ENCODE data around the gene HNRNPA3.
A peak's percentile ranks its signal among the peaks of the same experiment; 100 is the strongest.
"Not testable (repeated sequence)": the region's sequence is repeated elsewhere in the genome, so short reads cannot be mapped to it uniquely, and the experiment has no call there.

The HNRNPA3 gene

DNA sequence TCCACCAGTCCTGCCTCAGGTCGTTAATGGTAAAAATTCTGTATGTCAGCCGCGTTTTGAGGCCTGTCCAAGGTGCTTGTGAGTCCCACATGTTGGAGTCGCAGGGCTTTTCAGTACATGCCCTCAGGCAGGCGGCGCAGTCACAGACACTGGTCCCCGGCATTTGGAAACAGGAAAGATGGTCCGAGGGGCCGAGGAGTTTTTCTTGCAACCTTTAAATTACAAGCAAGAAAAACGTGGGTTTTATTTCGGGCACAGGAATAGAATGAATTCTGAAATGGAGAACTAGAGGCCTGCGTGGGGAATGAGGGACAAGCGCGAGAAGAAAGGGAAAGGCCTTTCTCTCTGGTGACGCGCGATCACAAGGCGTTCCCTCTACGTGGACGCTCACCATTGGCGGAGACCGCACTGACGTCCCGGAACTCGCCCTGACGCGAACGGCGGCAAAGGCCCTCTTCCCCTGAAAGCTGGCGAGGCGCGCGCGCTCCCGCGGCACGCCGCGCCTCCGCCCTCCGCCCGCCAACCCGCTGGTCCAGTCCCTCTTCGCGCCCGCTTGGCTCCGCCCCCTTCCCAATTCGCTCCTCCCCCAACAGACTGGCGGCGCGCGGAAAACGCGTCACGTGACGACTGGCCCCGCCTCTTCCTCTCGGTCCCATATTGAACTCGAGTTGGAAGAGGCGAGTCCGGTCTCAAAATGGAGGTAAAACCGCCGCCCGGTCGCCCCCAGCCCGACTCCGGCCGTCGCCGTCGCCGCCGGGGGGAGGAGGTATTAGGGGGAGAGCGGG lies at the start of gene HNRNPA3:
Gene HNRNPA3 (plus strand): TSS at position 689 of the 785 bp plus-strand sequence. CDS start 6 bp downstream, at position 695.
- FAIRE-seq (peak; percentile 98), DNase-seq (ENCODE audit: insufficient read length, low spot score) (peak; percentile 90)
- peak; percentile 53 for TF ChIP-seq POLR2A (IDR thresholded peaks at IDR 0.05; ENCODE audit: low read depth, low read length)

GRCh38 chr2:177164131-177164530 lies 48.5 kb upstream of the HNRNPA3 start:
- no peak for TF ChIP-seq POLR2A (IDR thresholded peaks at IDR 0.05; ENCODE audit: low read depth, low read length)
- DNase-seq (ENCODE audit: insufficient read length, low spot score) (no peak), FAIRE-seq (no peak)

GRCh38 chr2:177164584-177165052 lies 48.0 kb upstream of the HNRNPA3 start:
- no peak for TF ChIP-seq POLR2A (IDR thresholded peaks at IDR 0.05; ENCODE audit: low read depth, low read length)
- DNase-seq (ENCODE audit: insufficient read length, low spot score): no peak
- peak; percentile 95 for FAIRE-seq

- DNase-seq (ENCODE audit: insufficient read length, low spot score): no peak
- FAIRE-seq: peak; percentile 81
- TF ChIP-seq POLR2A (IDR thresholded peaks at IDR 0.05; ENCODE audit: low read depth, low read length): no peak
Observed at GRCh38 chr2:177165061-177165583, 47.5 kb upstream of the HNRNPA3 start.

- no peak for TF ChIP-seq POLR2A (IDR thresholded peaks at IDR 0.05; ENCODE audit: low read depth, low read length)
- FAIRE-seq (peak; percentile 45), DNase-seq (ENCODE audit: insufficient read length, low spot score) (no peak)
Observed at GRCh38 chr2:177165721-177166711, 46.6 kb upstream of the HNRNPA3 start.

DNA sequence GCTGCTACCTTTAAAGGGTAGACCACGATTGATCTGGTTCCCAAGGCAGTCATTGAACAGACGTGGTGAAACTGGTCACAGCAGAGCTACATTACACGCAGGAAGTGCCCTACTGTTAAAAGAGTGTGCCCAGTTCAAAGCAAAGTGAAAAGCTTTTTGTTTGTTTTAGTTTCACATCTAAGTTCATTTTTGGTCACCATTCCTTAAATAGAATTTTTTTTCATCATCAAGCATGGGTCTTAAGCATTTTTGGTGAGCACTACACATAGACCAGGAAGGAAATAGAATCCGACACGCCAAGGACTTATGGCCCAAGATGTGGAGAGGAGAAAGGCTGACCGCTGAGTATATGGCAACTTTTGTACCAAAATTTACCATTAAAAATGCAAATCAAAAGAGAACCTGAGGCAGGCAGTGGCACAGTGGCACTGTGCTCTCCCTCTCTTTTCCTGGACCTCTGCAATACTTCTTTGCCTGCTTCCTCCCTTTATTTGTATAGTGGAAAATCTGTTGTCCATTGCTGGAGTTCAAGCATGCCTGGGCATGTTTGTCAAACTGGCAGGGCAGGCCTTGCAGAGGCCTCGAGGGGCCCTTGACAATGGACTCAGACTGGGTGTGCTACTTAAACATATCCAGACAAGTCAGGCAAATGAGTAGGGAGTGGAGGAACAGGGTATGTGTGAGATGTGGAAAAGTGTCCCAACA lies 42.6 kb upstream of the HNRNPA3 start:
- FAIRE-seq: no peak
- no peak for DNase-seq (ENCODE audit: insufficient read length, low spot score)
- TF ChIP-seq POLR2A (IDR thresholded peaks at IDR 0.05; ENCODE audit: low read depth, low read length): no peak

GRCh38 chr2:177171418-177171865 lies 41.2 kb upstream of the HNRNPA3 start:
- DNase-seq (ENCODE audit: insufficient read length, low spot score) (no peak), FAIRE-seq (peak; percentile 15)
- no peak for TF ChIP-seq POLR2A (IDR thresholded peaks at IDR 0.05; ENCODE audit: low read depth, low read length)

GRCh38 chr2:177172034-177172880 lies 40.3 kb upstream of the HNRNPA3 start:
- DNase-seq (ENCODE audit: insufficient read length, low spot score) (peak; percentile 43), FAIRE-seq (peak; percentile 91)
- no peak for TF ChIP-seq POLR2A (IDR thresholded peaks at IDR 0.05; ENCODE audit: low read depth, low read length)

- DNase-seq (ENCODE audit: insufficient read length, low spot score) (no peak), FAIRE-seq (no peak)
- no peak for TF ChIP-seq POLR2A (IDR thresholded peaks at IDR 0.05; ENCODE audit: low read depth, low read length)
Observed at GRCh38 chr2:177174486-177174885, 38.1 kb upstream of the HNRNPA3 start.

DNA sequence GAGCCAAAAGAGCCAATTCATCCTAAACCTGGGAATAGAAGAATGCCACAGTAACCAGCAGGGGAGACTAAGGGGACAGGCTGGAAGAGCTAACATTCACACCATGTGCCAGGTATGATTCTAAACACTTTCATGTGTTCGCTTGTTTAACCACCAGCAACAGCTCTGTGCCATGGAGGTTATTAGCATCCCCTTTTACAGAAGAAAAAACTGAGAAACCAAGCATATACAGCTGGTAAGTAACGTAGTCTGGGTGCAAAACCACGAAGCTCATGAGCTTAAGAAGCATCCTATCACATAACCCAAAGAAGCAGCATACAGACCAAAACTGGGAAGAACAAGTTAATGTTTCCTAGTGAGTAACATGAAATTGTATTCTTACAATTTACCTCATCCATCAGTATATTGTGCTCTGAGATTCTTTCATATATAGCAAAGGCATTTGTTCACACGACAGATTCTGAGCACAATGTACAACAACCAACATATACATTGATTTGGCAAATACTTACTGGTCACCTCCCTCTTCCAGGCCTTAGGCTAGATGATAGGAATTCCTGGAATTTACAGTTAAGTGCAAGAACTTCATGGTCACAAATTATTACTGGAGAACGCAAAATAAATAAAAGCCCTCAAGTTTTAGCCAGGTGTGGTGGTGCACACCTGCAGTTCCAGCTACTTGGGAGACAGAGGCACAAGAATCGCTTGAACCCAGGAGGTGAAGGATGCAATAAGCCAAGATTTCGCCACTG lies 36.5 kb upstream of the HNRNPA3 start:
- no peak for DNase-seq (ENCODE audit: insufficient read length, low spot score)
- FAIRE-seq: peak; percentile 41
- TF ChIP-seq POLR2A (IDR thresholded peaks at IDR 0.05; ENCODE audit: low read depth, low read length): no peak

DNA sequence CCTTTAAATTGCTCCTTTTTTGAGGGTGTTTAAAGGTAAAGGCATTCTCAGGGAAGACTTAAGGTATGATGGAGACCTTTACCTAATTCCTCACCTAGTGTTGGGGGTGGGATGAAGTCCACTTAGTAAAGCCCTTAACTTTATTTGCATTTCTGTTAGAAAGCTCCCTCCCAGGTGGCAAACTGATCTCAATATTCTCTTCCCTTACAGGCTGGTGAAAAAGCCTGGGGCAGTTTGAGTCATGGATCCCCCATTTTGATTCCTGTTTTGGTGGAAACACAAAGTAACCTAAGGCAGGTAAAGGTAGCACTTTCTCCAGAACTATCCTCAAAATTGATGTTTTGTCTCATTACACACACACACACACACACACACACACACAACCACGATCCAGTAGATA lies 33.8 kb upstream of the HNRNPA3 start:
- no peak for TF ChIP-seq POLR2A (IDR thresholded peaks at IDR 0.05; ENCODE audit: low read depth, low read length)
- DNase-seq (ENCODE audit: insufficient read length, low spot score) (no peak), FAIRE-seq (no peak)

- FAIRE-seq (no peak), DNase-seq (ENCODE audit: insufficient read length, low spot score) (no peak)
- TF ChIP-seq POLR2A (IDR thresholded peaks at IDR 0.05; ENCODE audit: low read depth, low read length): no peak
Observed at GRCh38 chr2:177179227-177179626, 33.4 kb upstream of the HNRNPA3 start.

DNA sequence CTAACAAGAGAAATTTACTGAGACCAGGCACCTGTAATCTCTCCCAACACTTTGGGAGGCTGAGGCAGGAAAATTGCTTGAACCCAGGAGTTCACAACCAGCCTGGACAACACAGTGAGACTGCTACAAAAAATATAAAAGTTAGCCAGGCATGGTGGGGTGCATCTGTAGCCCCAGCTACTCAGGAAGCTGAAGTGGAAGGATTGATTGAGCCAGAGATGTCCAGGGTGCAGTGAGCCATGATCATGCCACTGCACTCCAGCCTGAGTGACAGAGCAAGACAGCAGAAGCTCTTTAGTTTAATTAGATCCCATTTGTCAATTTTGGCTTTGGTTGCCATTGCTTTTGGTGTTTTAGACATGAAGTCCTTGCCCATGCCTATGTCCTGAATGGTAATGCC lies 32.9 kb upstream of the HNRNPA3 start:
- DNase-seq (ENCODE audit: insufficient read length, low spot score); FAIRE-seq: not testable (repeated sequence)
